K562 (cell line): ENCODE data around the gene POU2F1. TPM values are rescaled to one million over a fixed set of nuclear protein-coding genes. Genes with fewer than 3 reads are reported as not detected.
A peak's percentile ranks its signal among the peaks of the same experiment; 100 is the strongest.

Experiments used
- ATAC-seq: fragments of 200-7000 bp; cut with Tn5 transposase; 3 replicates; pipeline ENCODE4 v1.9.1; 2020; ENCODE audit warnings: moderate library complexity
- BruUV-seq: library from RNA; stranded (reverse); fragments of 400-500 nt; replicated peaks from 2 replicates; lab custom pipeline; 2021; lab: Mats Ljungman, UMichigan
- CTCF ChIA-PET: fragments of 300-600 bp; formaldehyde crosslinking; extraction: SDS; loops from one replicate; lab custom pipeline; 2021; ENCODE audit warnings: low intra/inter-chr PET ratio; lab: Yijun Ruan, JAX
- POLR2A ChIA-PET: fragments of 300-600, 350-650 bp; sonication (Branson Sonifier 250); formaldehyde crosslinking; extraction: SDS; loops from one replicate; lab custom pipeline; 2021; ENCODE audit warnings: antibody characterized with exemption, inconsistent platforms; lab: Yijun Ruan, JAX
- DNase-seq, 4 experiments: peaks; one replicate each; pipeline versions ENCODE4 v3.0.0 to v3.0.0-alpha.2; 2011 to 2018; ENCODE audit warnings: low spot score in 3 of 4, mixed read lengths in 3 of 4; ENCODE audit errors: extremely low read depth in 1 of 4
- FAIRE-seq: peaks from 2 replicates; lab custom pipeline; 2011; peaks lifted over from hg19 to GRCh38; lab: Jason Lieb, UNC
- H2AFZ ChIP-seq: 2 replicates; pipeline ENCODE4 v1.6.0; 2011; ENCODE audit warnings: low read depth, low read length, control low read depth, inconsistent platforms
- H3K27ac ChIP-seq: fragments of 200-600 bp; 3 replicates; pipeline ENCODE4 v1.8.0; 2011; ENCODE audit warnings: low read depth, mild to moderate bottlenecking, control low read depth, inconsistent platforms, low read length, moderate library complexity, mixed read lengths; ENCODE audit errors: extremely low read depth
- H3K27me3 ChIP-seq, 2 experiments: fragments of 300-600 bp in 1 of 2; 2 replicates in 1 of 2; 3 replicates in 1 of 2; pipeline versions ENCODE4 v1.6.0 to v1.8.0; 2011; ENCODE audit warnings: inconsistent platforms in 2 of 2, low read length in 2 of 2, mild to moderate bottlenecking in 1 of 2, mixed read lengths in 1 of 2, moderate library complexity in 1 of 2; ENCODE audit not compliant: control insufficient read depth in 2 of 2, insufficient read depth in 2 of 2
- H3K36me3 ChIP-seq: fragments of 300-600 bp; 3 replicates; pipeline ENCODE4 v1.8.0; 2011; ENCODE audit warnings: mild to moderate bottlenecking, low read length, inconsistent platforms; ENCODE audit not compliant: control insufficient read depth, insufficient read depth
- H3K4me1 ChIP-seq, 2 experiments: fragments of 200-600 bp in 1 of 2; replicated peaks in 1 of 2; 2 replicates in 1 of 2; 3 replicates in 1 of 2; pipeline versions ENCODE4 v1.5.1 to v1.8.0; 2011; ENCODE audit warnings: inconsistent platforms in 2 of 2, low read length in 2 of 2, mild to moderate bottlenecking in 1 of 2, mixed read lengths in 1 of 2, moderate library complexity in 1 of 2; ENCODE audit not compliant: control insufficient read depth in 2 of 2, insufficient read depth in 2 of 2
- H3K4me2 ChIP-seq: 2 replicates; pipeline ENCODE4 v1.6.1; 2011; ENCODE audit warnings: low read length, control low read depth, inconsistent platforms, mixed read lengths; ENCODE audit not compliant: insufficient read depth
- H3K4me3 ChIP-seq: fragments of 200-600 bp; sonication (generic), shearing (Covaris generic); 2 replicates; pipeline ENCODE4 v1.5.1; 2016; ENCODE audit warnings: control low read depth, inconsistent platforms
- H3K79me2 ChIP-seq: fragments of 200-600 bp; 3 replicates; pipeline ENCODE4 v1.8.0; 2011; ENCODE audit warnings: low read length, inconsistent platforms; ENCODE audit not compliant: control insufficient read depth, insufficient read depth
- H3K9ac ChIP-seq, 2 experiments: 2 replicates each; pipeline versions ENCODE4 v1.6.0 to v1.6.1; 2011; ENCODE audit warnings: low read depth in 2 of 2, low read length in 2 of 2, control low read depth in 1 of 2, inconsistent platforms in 1 of 2, mild to moderate bottlenecking in 1 of 2, mixed read lengths in 1 of 2; ENCODE audit not compliant: insufficient read depth in 1 of 2
- H3K9me1 ChIP-seq: one replicate; pipeline ENCODE4 v1.6.0; 2011; ENCODE audit warnings: inconsistent platforms, mild to moderate bottlenecking, low read length, moderate library complexity; ENCODE audit not compliant: control insufficient read depth, insufficient read depth
- H3K9me3 ChIP-seq: replicated peaks from 2 replicates; pipeline ENCODE4 v1.5.1; 2011; ENCODE audit warnings: low read depth, low read length, inconsistent platforms; ENCODE audit not compliant: control insufficient read depth, insufficient read depth
- H4K20me1 ChIP-seq: replicated peaks from 2 replicates; pipeline ENCODE4 v1.6.1; 2011; ENCODE audit warnings: low read length, inconsistent platforms, mixed read lengths; ENCODE audit not compliant: control insufficient read depth, insufficient read depth
- BCL6 ChIP-seq: fragments of 250-450 bp; sonication (Bioruptor Pico); IDR thresholded peaks from 2 replicates; pipeline ENCODE4 v1.4.0; 2020
- CBX5 ChIP-seq: IDR thresholded peaks from 2 replicates; pipeline ENCODE4 v1.6.1; 2014; ENCODE audit warnings: low read depth, borderline replicate concordance
- RAD21 ChIP-seq, 2 experiments: fragments of 250-450 bp in 1 of 2; fragments of 450-650 bp in 1 of 2; sonication (Bioruptor Pico) in 1 of 2; formaldehyde crosslinking in 1 of 2; IDR thresholded peaks in 1 of 2; conservative IDR thresholded peaks in 1 of 2; 2 replicates each; pipeline versions ENCODE4 v1.4.0 to v1.8.0; 2020 to 2022; ENCODE audit warnings: mild to moderate bottlenecking in 2 of 2, moderate library complexity in 1 of 2
- YY1 ChIP-seq, 3 experiments: IDR thresholded peaks; 2 replicates each; pipeline ENCODE4 v1.6.1; 2011; ENCODE audit warnings: low read length in 2 of 3, mild to moderate bottlenecking in 2 of 3, moderate library complexity in 2 of 3, borderline replicate concordance in 1 of 3, control low read depth in 1 of 3, low read depth in 1 of 3; ENCODE audit not compliant: insufficient read depth in 3 of 3, insufficient replicate concordance in 2 of 3, control insufficient read depth in 1 of 3, insufficient read length in 1 of 3; ENCODE audit errors: extremely low read depth in 1 of 3
- ZBTB33 ChIP-seq: sonication (generic); formaldehyde crosslinking; IDR thresholded peaks from 2 replicates; pipeline ENCODE4 v1.8.1; 2023; ENCODE audit warnings: mild to moderate bottlenecking, missing genetic modification reagents
- WGBS: fragments of 100-300 bp; shearing (Covaris generic); methylation state at CpG from one replicate; pipeline ENCODE4 v1.1.6; 2016; ENCODE audit warnings: low coverage, mixed read lengths; ENCODE audit not compliant: insufficient coverage; ENCODE audit errors: missing lambda C conversion rate; 5-methylcytosine and 5-hydroxymethylcytosine counted together
- in situ Hi-C: fragments of 300-500 bp; cut with MboI; formaldehyde crosslinking; loops from 4 replicates; pipeline ENCODE4 v1.15.0; 2018; ENCODE audit warnings: inconsistent platforms, mixed read lengths
- intact Hi-C: fragments of 100-400 bp; cut with micrococcal nuclease; formaldehyde crosslinking; loops from 2 replicates; pipeline ENCODE4 v1.14.2; 2022
- polyA plus RNA-seq, 8 experiments: library from polyadenylated mRNA; depleted of rRNA in 4 of 8; stranded (reverse) in 5 of 8; unstranded in 3 of 8; fragments of >200 nt; fragmentation: Nextera tagmentation in 2 of 8; fragmentation: Illumina TruSeq in 1 of 8; extraction: Ambion mirVana in 2 of 8; extraction: Trizol in 1 of 8; gene quantifications; 2 replicates each; pipeline versions ENCODE4 v1.2.1 to v1.2.3, GENCODE V29; 2011 to 2014; ENCODE audit warnings: inconsistent platforms in 1 of 8, missing spikeins in 1 of 8
- total RNA-seq, 7 experiments: library from RNA; depleted of rRNA in 6 of 7; stranded (reverse); fragments of >200 nt in 6 of 7; fragmentation: Illumina TruSeq in 2 of 7; extraction: Trizol in 2 of 7; gene quantifications; 2 replicates each; pipeline versions ENCODE4 v1.2.1 to v1.2.3, GENCODE V29; 2011 to 2021; ENCODE audit warnings: low replicate concordance in 1 of 7
- TF ChIP-seq, protein P1 (sequence below): sonication (generic); formaldehyde crosslinking; IDR thresholded peaks from 2 replicates; pipeline ENCODE4 v1.9.0; 2022; ENCODE audit warnings: mild to moderate bottlenecking, missing genetic modification reagents
- TF ChIP-seq, protein P2 (sequence below), 2 experiments: fragments of 450-650 bp; conservative IDR thresholded peaks; 2 replicates each; pipeline ENCODE4 v1.6.1; 2017; ENCODE audit warnings: mild to moderate bottlenecking in 2 of 2, moderate library complexity in 2 of 2

The POU2F1 gene
- total and polyA plus RNA-seq, 9 of the 15 experiments (the other 6 are each of a cell fraction or from before 2014, with no cell fraction given) = 2.6 to 22.3 (median 8.8) TPM

- Histone ChIP-seq H3K9me1 (no peaks in the 10 kb centered on the region), H3K27me3 (peaks cover 2 to 6% of the 10 kb centered on the region in 2 experiments; a peak in 2 of 5 replicates), H3K4me2 (no peak overlapping the region), H3K9me3 (no peaks in the 10 kb centered on the region), H3K4me3 (no peak overlapping the region), H4K20me1 (no peaks in the 10 kb centered on the region), H2AFZ (no peak overlapping the region), H3K79me2 (no peaks in the 10 kb centered on the region), H3K4me1 (peaks cover 0 to 8% of the 10 kb centered on the region in 2 experiments; a peak in 2 of 5 replicates), H3K9ac (no peak overlapping the region), H3K36me3 (no peaks in the 10 kb centered on the region), H3K27ac (no peak overlapping the region)
- intact Hi-C loops (no loop called here), in situ Hi-C loops (no loop called here)
- BruUV-seq = no TSS peak
- ATAC-seq = no peak
- TF ChIP-seq RAD21 (CRISPR knock-in tag; conservative IDR thresholded peaks at IDR 0.05 in 1 of 2, IDR thresholded peaks at IDR 0.05 in 1 of 2) (0 out of 4 replicates have a peak, but pooled peaks of 1 of the 2 experiments have one; percentile 6), BCL6 (CRISPR knock-in tag) (no peak), YY1 (IDR thresholded peaks at IDR 0.05; ENCODE audit: borderline replicate concordance in 1 of 3, control insufficient read depth in 1 of 3, extremely low read depth in 1 of 3, insufficient read depth in 3 of 3, insufficient read length in 1 of 3, insufficient replicate concordance in 2 of 3, low read depth in 1 of 3, low read length in 2 of 3) (peak in 1 of 3 experiments; percentile 56)
- DNase-seq = peak in 1 of 4 experiments; percentile 12
- CTCF ChIA-PET = no interaction called here
- 29% methylated on average over 6 of the region's 6 CpGs for WGBS
- FAIRE-seq = no peak
- POLR2A ChIA-PET = interaction anchor here (0.8 to 1.0 kb wide), 2 partner anchors 37 to 186 kb away, joined by 3 to 6 read pairs; no protein-coding TSS in a partner anchor
Observed at GRCh38 chr1:167433884-167434283, 213.2 kb downstream of the POU2F1 start.

GRCh38 chr1:167434306-167434705 lies 213.6 kb downstream of the POU2F1 start:
- FAIRE-seq = no peak
- peaks cover 0 to 12% of the 10 kb centered on the region in 2 experiments; a peak in 2 of 5 replicates for H3K4me1 ChIP-seq

More at GRCh38 chr1:167434306-167434705, 213.6 kb downstream of the POU2F1 start:
- no TSS peak for BruUV-seq
- H4K20me1 ChIP-seq = no peaks in the 10 kb centered on the region
- 10% methylated on average over 6 of the region's 6 CpGs for whole genome bisulfite sequencing
- no peaks in the 10 kb centered on the region for H3K9me1 ChIP-seq
- H3K4me3 ChIP-seq = no peak overlapping the region
- H3K27ac ChIP-seq = no peak overlapping the region
- in situ Hi-C loops (no loop called here), intact Hi-C loops (no loop called here)
- H3K4me2 ChIP-seq = no peak overlapping the region
- CTCF ChIA-PET = no interaction called here
- no peak overlapping the region for H3K9ac ChIP-seq
- DNase-seq = no peak
- TF ChIP-seq CBX5 (no peak), ZBTB33 (CRISPR knock-in tag) (no peak)
- TF ChIP-seq, protein P1, sequence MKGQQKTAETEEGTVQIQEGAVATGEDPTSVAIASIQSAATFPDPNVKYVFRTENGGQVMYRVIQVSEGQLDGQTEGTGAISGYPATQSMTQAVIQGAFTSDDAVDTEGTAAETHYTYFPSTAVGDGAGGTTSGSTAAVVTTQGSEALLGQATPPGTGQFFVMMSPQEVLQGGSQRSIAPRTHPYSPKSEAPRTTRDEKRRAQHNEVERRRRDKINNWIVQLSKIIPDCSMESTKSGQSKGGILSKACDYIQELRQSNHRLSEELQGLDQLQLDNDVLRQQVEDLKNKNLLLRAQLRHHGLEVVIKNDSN (CRISPR knock-in tag) = 0 out of 2 replicates have a peak, but pooled peaks have one; percentile 15
- TF ChIP-seq, protein P2, sequence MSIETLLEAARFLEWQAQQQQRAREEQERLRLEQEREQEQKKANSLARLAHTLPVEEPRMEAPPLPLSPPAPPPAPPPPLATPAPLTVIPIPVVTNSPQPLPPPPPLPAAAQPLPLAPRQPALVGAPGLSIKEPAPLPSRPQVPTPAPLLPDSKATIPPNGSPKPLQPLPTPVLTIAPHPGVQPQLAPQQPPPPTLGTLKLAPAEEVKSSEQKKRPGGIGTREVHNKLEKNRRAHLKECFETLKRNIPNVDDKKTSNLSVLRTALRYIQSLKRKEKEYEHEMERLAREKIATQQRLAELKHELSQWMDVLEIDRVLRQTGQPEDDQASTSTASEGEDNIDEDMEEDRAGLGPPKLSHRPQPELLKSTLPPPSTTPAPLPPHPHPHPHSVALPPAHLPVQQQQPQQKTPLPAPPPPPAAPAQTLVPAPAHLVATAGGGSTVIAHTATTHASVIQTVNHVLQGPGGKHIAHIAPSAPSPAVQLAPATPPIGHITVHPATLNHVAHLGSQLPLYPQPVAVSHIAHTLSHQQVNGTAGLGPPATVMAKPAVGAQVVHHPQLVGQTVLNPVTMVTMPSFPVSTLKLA (conservative IDR thresholded peaks at IDR 0.05) = no peak
- no peak for ATAC-seq
- POLR2A ChIA-PET = interaction anchor here (0.8 kb wide), 1 partner anchor 38 kb away, joined by 3 read pairs; no protein-coding TSS in a partner anchor
- no peak overlapping the region for H2AFZ ChIP-seq
- no peaks in the 10 kb centered on the region for H3K9me3 ChIP-seq
- H3K27me3 ChIP-seq = peaks cover 2 to 9% of the 10 kb centered on the region in 2 experiments; a peak in 3 of 5 replicates
- H3K36me3 ChIP-seq = no peaks in the 10 kb centered on the region
- no peaks in the 10 kb centered on the region for H3K79me2 ChIP-seq
